Measurements from ENCODE around the gene PHKG1. TPM values are rescaled to one million over a fixed set of nuclear protein-coding genes. Genes with fewer than 3 reads are reported as not detected.
A peak's percentile ranks its signal among the peaks of the same experiment; 100 is the strongest.

Gene PHKG1
- total and polyA plus RNA-seq, 2 of the 8 experiments (the other 6 are each of a cell fraction or from before 2014, with no cell fraction given), result 0.03 to 0.61 TPM

- no peak within 1 kb of the TSS for H2AK5ac ChIP-seq (ENCODE audit: low read depth, low read length)
- H3K36me3 ChIP-seq (ENCODE audit: control insufficient read depth in 2 of 4, insufficient read depth in 4 of 4, low read length in 3 of 4), result peaks cover 13 to 56% (median 41%) of the 10 kb centered on the region in 4 experiments
- no peak within 1 kb of the TSS for H3K23ac ChIP-seq (ENCODE audit: insufficient read length)
- H2BK5ac ChIP-seq (ENCODE audit: low read depth, low read length), result peak within 1 kb of the TSS; percentile 75; the same call in 1 of the 2 replicates
- 2% methylated on average over 49 of the region's 49 CpGs; no CpG with 5 or more reads in 1 of the 2 experiments for WGBS, 2 experiments (ENCODE audit: extremely low coverage in 1 of 2, insufficient coverage in 1 of 2, insufficient read length in 1 of 2, insufficient replicate concordance in 2 of 2, low coverage in 1 of 2, low lambda C conversion rate in 2 of 2, missing lambda C conversion rate in 1 of 2)
- H3K14ac ChIP-seq (ENCODE audit: insufficient read length), result no peak within 1 kb of the TSS
- no peaks in the 10 kb centered on the region for H3K27me3 ChIP-seq (replicated peaks in 1 of 4; ENCODE audit: control insufficient read depth in 3 of 4, extremely low read depth in 1 of 4, insufficient read depth in 3 of 4, low read length in 3 of 4)
- H3K27ac ChIP-seq (ENCODE audit: low read depth, low read length), result peak within 1 kb of the TSS; percentile 81
- H2BK120ac ChIP-seq (replicated peaks; ENCODE audit: low read depth, low read length), result no peak within 1 kb of the TSS
- FAIRE-seq (no peak), DNase-seq (ENCODE audit: low read depth in 1 of 2, low spot score in 2 of 2) (peak; percentile 89 to 93)
- H3K18ac ChIP-seq (ENCODE audit: extremely low read depth, low read length), result peak within 1 kb of the TSS; percentile 83; the same call in 1 of the 2 replicates
- H3K4me1 ChIP-seq (replicated peaks in 1 of 4; ENCODE audit: control insufficient read depth in 3 of 4, insufficient read depth in 4 of 4, low read length in 3 of 4), result peaks cover 0 to 6% (median 0%) of the 10 kb centered on the region in 4 experiments; a peak in 1 of 7 replicates
- no peaks in the 10 kb centered on the region for H3K79me1 ChIP-seq (ENCODE audit: low read depth, low read length)
- no peak within 1 kb of the TSS for H2AFZ ChIP-seq (ENCODE audit: low read length)
- peaks cover 0 to 5% of the 10 kb centered on the region in 2 experiments; a peak in 2 of 4 replicates for H3K79me2 ChIP-seq (ENCODE audit: control insufficient read depth in 1 of 2, insufficient read depth in 2 of 2, low read length in 2 of 2)
- no peak within 1 kb of the TSS for H2BK12ac ChIP-seq (ENCODE audit: low read depth, low read length)
- peak within 1 kb of the TSS; percentile 83 for H3K56ac ChIP-seq (replicated peaks; ENCODE audit: insufficient read length, low read depth, low read length)
- H4K8ac ChIP-seq (ENCODE audit: extremely low read depth, insufficient read depth, low read length), result peak within 1 kb of the TSS; percentile 82; the same call in 1 of the 2 replicates
- no peaks in the 10 kb centered on the region for H3K23me2 ChIP-seq (ENCODE audit: low read depth, low read length)
- no peaks in the 10 kb centered on the region for H4K20me1 ChIP-seq (replicated peaks in 1 of 2; ENCODE audit: control insufficient read depth in 1 of 2, insufficient read depth in 2 of 2, low read length in 2 of 2)
- H3K4me3 ChIP-seq (ENCODE audit: extremely low read depth in 1 of 4, insufficient read depth in 2 of 4, low read depth in 3 of 4, low read length in 4 of 4), result peak within 1 kb of the TSS; percentile 76 to 86 (median 84)
- H3K4ac ChIP-seq (replicated peaks; ENCODE audit: insufficient read length, low read depth, low read length), result no peak within 1 kb of the TSS
- H3K9ac ChIP-seq (replicated peaks in 1 of 4; ENCODE audit: extremely low read depth in 1 of 4, low read depth in 3 of 4, low read length in 3 of 4), result peak within 1 kb of the TSS; percentile 77 to 88 (median 84)
- H3K4me2 ChIP-seq (ENCODE audit: insufficient read depth in 1 of 2, low read depth in 2 of 2, low read length in 2 of 2), result peak within 1 kb of the TSS; percentile 68 to 75
- POLR2A ChIA-PET (ENCODE audit: partially characterized antibody), result interaction anchor here (1.0 to 44.4 kb wide), 12 partner anchors 9 to 166 kb away, joined by 3 to 869 read pairs (median 4); partner anchors contain the start of genes CCT6A, PHKG1 and PSPH
- CTCF ChIA-PET (ENCODE audit: partially characterized antibody), result interaction anchor here (0.6 to 3.0 kb wide), 4 partner anchors 9 to 476 kb away, joined by 3 to 15 read pairs (median 3); no protein-coding TSS in a partner anchor
- peak within 1 kb of the TSS; percentile 88 for H4K91ac ChIP-seq (replicated peaks; ENCODE audit: insufficient read length, low read length)
- H3K9me3 ChIP-seq (ENCODE audit: insufficient read depth in 2 of 2, low read depth in 1 of 2, low read length in 1 of 2), result no peaks in the 10 kb centered on the region
- no peak within 1 kb of the TSS for H2BK20ac ChIP-seq (ENCODE audit: low read length)
- peak within 1 kb of the TSS; percentile 84 for H4K5ac ChIP-seq (ENCODE audit: insufficient read length, low read depth, low read length)
- H2BK15ac ChIP-seq (ENCODE audit: low read length), result no peak within 1 kb of the TSS
- TF ChIP-seq SP4 (IDR thresholded peaks at IDR 0.05; ENCODE audit: low read length) (peak; percentile 86; the same call in 1 of the 2 replicates), CTCF (IDR thresholded peaks at IDR 0.05; ENCODE audit: control extremely low read depth in 1 of 3, insufficient read depth in 1 of 3, low read depth in 1 of 3, low read length in 3 of 3) (peak in 1 of 3 experiments; percentile 12; a peak in 1 of 4 replicates), JUN (IDR thresholded peaks at IDR 0.05; ENCODE audit: low read depth, low read length) (no peak), TAF7 (optimal IDR thresholded peaks at IDR 0.05; ENCODE audit: borderline replicate concordance, low read depth, low read length) (peak; percentile 23), E2F6 (IDR thresholded peaks at IDR 0.05) (peak; percentile 15; the same call in 1 of the 2 replicates), JUND (IDR thresholded peaks at IDR 0.05; ENCODE audit: low read length) (no peak), EGR1 (IDR thresholded peaks at IDR 0.05; ENCODE audit: borderline replicate concordance, low read depth, low read length) (peak; percentile 53; the same call in 1 of the 2 replicates), CEBPB (IDR thresholded peaks at IDR 0.05; ENCODE audit: low read depth, low read length) (peak; percentile 94)
Measured at GRCh38 chr7:56063882-56064625, 28.7 kb downstream of the PHKG1 start, which contains the start of gene SUMF2. TSS of gene SUMF2 (plus strand) at chr7:56064286. CDS start at chr7:56064312, 26 bp downstream.

Data from H1 (cell line).